T1000 (cell line): ENCODE results near the gene PPFIA1.
"Not testable (repeated sequence)": the region's sequence is repeated elsewhere in the genome, so short reads cannot be mapped to it uniquely, and the experiment has no call there.

Experiments
- DNase-seq: peaks from one replicate; lab custom pipeline; 2025; ENCODE audit warnings: mixed read lengths; lab: John Stamatoyannopoulos, UW

The PPFIA1 gene

DNA sequence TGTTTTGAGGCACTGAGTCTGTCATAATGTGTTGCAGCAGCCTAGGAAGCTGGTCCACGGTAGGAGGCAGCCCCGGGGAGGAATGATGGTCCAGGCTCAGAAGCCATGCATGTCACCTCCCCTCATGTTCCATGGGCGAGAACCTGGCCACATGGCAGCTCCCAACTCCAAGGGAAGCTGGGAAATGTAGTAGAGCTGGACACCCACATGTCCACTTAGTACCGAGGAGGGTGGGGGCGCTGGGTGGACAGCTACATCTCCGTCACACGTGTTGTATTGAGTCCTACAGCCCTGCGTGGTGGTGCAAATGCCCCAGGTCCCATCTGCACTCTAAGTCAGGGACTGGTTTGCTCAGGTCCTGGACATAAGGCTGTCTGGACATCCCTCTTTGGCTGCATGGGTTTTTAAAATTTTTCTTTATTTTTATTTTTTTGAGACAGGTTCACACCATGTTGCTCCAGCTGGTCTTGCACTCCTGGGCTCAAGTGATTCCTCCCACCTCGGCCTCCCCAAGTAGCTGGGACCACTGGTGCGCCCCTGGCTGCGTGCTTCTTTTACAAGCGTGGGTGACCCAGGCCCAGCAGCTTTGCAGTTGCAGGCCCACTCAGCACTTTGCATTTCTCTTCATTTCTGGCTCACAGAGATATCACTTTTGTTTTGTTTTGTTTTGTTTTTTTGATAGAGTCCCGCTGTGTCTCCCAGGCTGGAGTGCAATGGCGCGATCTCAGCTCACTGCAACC lies 123.9 kb downstream of the PPFIA1 start:
- no peak for DNase-seq

GRCh38 chr11:70397336-70397982 lies 127.0 kb downstream of the PPFIA1 start:
- DNase-seq, result no peak

GRCh38 chr11:70397983-70398833 lies 127.7 kb downstream of the PPFIA1 start, which contains the start of gene CTTN:
CTTN (plus strand) TSS chr11:70398529; CDS start chr11:70407298, 8,769 bp downstream.
- DNase-seq, result peak; percentile 84

GRCh38 chr11:70398834-70399680 lies 128.6 kb downstream of the PPFIA1 start:
- no peak for DNase-seq

GRCh38 chr11:70399681-70400112 lies 129.2 kb downstream of the PPFIA1 start:
- peak; percentile 91 for DNase-seq

- no peak for DNase-seq
These were observed 130.2 kb downstream of the PPFIA1 start for GRCh38 chr11:70400643-70401042.

GRCh38 chr11:70402016-70402415 lies 131.5 kb downstream of the PPFIA1 start:
- DNase-seq, result no peak

- DNase-seq, result no peak
These were observed 132.2 kb downstream of the PPFIA1 start for GRCh38 chr11:70402685-70403084.

- no peak for DNase-seq
These were observed 133.8 kb downstream of the PPFIA1 start for GRCh38 chr11:70404244-70404643.

DNA sequence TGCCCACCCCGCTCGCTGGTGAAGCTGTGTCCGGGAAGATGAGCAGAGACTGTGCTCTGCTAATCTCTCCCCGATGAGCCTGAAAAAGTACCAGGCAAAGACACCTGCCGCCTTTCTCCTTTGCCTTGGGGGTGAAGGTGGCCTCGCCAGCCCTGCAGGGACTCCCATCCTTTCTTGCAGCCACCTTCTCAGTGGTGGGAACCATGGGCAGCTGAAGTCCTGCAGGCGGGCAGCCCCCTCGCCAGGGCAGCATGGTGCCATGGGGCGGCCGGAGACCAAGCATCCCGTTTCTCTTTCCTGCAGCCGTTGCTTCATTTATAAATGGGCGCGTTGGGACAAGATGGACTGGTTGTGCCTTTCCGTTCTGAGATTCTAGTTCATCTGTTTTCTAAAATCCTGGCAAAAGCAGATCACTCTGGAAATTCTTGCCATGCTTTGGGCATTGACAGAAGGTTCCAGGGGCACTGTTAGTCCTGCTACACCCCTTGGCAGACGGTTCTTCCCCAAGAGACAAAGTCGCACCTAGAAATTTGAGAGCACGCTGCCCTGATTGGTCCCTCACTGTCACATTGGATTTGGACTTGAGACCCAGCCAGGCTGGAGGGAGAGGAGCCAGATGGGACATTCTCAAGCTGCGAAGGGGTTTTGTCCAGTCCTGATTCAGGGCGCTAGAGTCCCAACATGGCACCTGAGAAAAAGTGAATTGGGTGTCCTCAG lies 135.3 kb downstream of the PPFIA1 start:
- DNase-seq, result no peak

GRCh38 chr11:70407121-70407520 lies 136.6 kb downstream of the PPFIA1 start:
- no peak for DNase-seq

DNA sequence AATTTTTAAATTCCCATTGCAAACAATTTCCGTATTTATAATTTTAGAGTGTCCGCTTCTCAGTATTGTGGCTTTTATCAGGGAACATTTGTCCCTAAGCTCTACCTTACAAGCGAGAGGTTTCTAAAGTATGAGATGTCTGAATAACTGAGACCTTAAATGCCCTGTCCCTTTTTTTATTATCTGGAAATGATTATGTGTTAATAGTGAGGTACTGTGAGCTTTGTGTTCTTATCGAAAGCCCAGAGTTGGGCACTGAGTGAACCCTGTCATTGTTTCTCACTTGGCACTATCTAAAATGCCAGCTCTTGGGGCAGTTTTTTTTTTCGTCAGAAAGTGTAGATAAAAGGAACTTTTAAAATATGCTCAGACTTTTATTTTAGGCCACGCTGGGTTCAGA lies 137.3 kb downstream of the PPFIA1 start:
- DNase-seq, result no peak

DNA sequence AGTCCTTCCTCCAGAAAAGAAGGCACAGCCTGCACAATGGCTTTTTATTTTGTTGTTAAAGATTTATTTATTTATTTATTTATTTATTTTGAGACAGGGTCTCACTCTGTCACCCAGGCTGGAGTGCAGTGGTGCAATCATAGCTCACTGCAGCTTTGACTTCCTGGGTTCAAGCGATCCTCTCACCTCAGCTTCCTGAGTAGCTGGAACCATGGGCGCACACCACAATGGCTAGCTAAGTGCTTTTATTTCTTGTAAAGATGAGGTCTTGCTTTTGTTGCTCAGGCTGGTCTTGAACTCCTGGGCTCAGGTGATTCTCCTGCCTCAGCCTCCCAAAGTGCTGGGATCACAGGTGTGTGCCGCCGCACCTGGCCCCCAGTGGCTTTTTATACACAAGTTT lies 137.8 kb downstream of the PPFIA1 start:
- not testable (repeated sequence) for DNase-seq

DNA sequence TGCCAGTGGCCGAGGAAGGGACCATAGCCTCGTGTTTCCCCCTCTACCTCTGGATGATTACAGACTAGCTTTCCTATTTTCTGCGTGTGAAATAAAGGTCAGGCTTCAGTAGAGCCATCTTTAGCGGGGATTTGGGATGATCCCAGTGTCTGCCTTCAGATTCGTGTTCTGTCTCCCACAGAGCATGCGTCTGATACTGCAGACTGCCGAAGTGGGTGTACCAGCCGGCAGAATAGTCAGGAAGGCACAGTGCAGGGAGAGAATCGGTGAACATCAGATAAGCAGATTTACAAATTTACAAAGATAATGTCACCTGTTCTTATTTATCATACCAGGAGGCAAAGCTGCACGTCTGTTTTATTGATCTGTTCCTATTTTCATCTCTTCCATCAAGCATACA lies 138.9 kb downstream of the PPFIA1 start:
- no peak for DNase-seq

GRCh38 chr11:70409871-70410270 lies 139.4 kb downstream of the PPFIA1 start:
- DNase-seq, result no peak

DNA sequence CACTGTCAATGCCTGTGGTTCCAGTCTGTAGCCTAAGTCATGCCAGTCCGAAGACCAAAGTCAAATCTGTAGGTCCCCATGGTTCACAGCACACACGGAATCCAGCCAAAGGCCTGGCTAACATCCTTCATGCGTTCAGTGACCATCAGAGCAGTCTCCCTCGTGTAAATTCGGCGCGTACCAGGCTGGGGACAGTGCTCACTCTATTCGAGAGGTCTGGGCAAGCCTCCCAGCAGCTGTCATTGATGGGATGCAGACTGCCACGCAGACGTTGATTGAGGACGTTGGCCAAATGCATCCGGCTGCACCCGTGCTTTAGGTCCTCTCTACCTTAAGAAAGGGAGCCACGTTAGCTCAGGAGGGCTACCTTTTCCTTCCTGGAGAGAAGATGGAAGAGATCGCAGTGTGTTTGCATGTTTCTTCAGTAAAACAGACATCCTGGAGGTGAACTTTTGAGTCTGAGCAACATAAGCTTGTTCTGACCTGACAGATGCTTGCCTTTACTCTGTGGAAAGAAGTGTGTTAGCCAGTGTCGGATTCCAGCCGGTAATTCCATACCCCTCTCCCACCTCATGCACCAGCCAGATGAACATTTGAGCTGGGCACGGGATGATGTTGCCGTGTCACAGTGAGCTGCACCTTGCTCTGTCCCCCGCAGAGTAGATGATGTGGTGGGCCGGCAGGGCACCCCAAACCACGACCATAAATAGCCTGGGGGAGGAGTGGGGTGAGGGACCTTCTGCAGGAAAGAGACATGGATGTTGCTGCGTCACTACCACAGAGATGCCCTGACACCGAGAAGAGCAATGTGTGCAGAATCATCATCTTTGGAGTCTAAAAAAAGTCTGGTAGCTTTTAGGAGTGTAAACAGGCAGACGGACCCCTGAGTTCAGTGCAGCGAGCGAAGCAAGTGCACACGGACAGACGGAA lies 140.1 kb downstream of the PPFIA1 start:
- DNase-seq, result no peak

DNA sequence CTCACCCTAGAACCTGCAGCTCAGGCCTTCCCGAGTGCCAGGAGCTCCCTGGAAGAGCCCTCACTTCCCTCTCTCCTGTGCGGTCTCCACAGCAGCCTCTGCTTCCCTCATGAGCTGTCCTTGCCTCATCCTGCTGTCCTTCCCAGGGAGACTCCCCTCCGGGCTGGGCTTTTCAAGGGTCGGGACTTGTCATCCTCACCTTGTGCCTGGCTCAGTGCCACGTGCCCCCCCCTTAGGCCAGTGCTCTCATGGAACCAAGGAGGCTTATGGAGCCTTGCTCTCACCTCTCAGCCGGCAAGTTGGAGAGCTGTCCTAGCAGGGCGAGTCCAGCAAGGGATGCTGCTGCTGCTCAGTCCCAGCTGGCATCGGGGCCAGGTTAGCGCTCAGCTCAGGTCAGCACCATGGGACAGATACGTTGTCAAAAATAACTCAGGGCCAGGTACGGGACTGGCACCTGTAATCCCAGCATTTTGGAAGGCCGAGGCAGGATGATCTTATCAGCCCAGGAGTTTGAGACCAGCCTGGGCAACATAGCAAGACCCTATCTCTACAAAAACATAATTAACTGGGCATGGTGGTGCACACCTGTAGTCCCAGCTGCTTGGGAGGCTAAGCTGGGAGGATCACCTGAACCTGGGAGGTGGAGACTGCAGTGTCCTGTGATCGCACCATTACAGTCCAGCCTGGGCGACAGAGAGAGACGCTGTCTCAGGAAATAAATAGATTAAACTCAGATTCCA lies 141.4 kb downstream of the PPFIA1 start:
- DNase-seq, result no peak

GRCh38 chr11:70413151-70413550 lies 142.7 kb downstream of the PPFIA1 start:
- no peak for DNase-seq
